Measurements from ENCODE around the gene GUCY2D.
"Not testable (repeated sequence)": the region's sequence is repeated elsewhere in the genome, so short reads cannot be mapped to it uniquely, and the experiment has no call there.

The GUCY2D gene

DNA sequence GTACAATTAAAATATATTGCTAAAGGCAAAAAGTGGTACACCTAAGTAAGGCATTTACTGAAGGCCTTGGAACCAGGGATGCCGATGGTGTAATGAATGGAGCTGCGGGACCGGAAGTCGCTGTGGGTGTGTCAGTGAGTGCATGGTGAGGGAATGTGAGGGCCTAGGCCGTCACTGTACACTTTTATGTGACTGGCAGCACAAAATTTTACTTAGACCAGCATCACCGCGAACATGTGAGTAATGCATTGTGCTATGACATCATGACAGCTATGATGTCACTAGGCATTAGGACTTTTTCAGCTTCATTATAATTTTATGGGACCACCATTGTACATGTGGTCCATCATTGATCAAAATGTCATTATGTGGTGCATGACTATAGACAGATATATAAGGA lies 51.2 kb downstream of the GUCY2D start:
- H3K27me3 ChIP-seq (ENCODE audit: control insufficient read depth in 5 of 5, insufficient read depth in 4 of 5, low read length in 5 of 5) = no peaks in the 10 kb centered on the region
- H3K4me3 ChIP-seq (ENCODE audit: low read depth in 1 of 5, low read length in 5 of 5) = no peak overlapping the region
- no peaks in the 10 kb centered on the region for H3K9me3 ChIP-seq (ENCODE audit: control insufficient read depth in 5 of 5, low read length in 5 of 5)
- H3K36me3 ChIP-seq (ENCODE audit: control insufficient read depth in 5 of 5, insufficient read depth in 5 of 5, low read length in 5 of 5) = no peaks in the 10 kb centered on the region
- H3K27ac ChIP-seq (ENCODE audit: low read depth, low read length) = no peak overlapping the region
- H3K9ac ChIP-seq (ENCODE audit: low read length in 5 of 5) = no peak overlapping the region
- peaks cover 2 to 19% (median 13%) of the 10 kb centered on the region in 5 donors for H3K4me1 ChIP-seq (ENCODE audit: control insufficient read depth in 5 of 5, insufficient read depth in 5 of 5, low read length in 5 of 5)

DNA sequence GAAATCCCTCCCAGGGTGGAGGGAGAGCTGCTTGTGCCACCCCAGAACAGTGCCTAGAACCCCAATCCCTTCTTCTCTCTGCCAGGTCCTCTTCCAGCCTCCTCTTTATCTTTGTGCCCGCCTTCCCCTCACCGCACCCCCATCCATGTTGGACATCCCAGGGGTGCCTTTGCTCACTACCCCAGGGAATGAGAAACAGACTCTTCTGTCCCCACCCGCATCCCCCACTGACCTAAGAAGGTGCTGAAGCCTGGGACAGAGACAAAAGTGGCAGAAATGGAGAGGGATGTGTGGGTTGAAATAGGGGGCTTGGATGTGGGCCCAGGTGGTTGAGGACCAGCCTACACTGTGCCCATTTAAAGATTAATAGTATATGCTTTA lies 53.4 kb downstream of the GUCY2D start:
- Histone ChIP-seq H3K9me3 (ENCODE audit: control insufficient read depth in 5 of 5, low read length in 5 of 5) (no peaks in the 10 kb centered on the region), H3K27me3 (ENCODE audit: control insufficient read depth in 5 of 5, insufficient read depth in 4 of 5, low read length in 5 of 5) (peaks cover under 1 to 10% (median 6%) of the 10 kb centered on the region in 5 donors), H3K27ac (ENCODE audit: low read depth, low read length) (no peak overlapping the region), H3K9ac (ENCODE audit: low read length in 5 of 5) (peak overlapping the region in 2 of 5 donors; percentile 6 to 7), H3K4me1 (ENCODE audit: control insufficient read depth in 5 of 5, insufficient read depth in 5 of 5, low read length in 5 of 5) (peaks cover 2 to 19% (median 13%) of the 10 kb centered on the region in 5 donors), H3K36me3 (ENCODE audit: control insufficient read depth in 5 of 5, insufficient read depth in 5 of 5, low read length in 5 of 5) (no peaks in the 10 kb centered on the region), H3K4me3 (ENCODE audit: low read depth in 1 of 5, low read length in 5 of 5) (no peak overlapping the region)

DNA sequence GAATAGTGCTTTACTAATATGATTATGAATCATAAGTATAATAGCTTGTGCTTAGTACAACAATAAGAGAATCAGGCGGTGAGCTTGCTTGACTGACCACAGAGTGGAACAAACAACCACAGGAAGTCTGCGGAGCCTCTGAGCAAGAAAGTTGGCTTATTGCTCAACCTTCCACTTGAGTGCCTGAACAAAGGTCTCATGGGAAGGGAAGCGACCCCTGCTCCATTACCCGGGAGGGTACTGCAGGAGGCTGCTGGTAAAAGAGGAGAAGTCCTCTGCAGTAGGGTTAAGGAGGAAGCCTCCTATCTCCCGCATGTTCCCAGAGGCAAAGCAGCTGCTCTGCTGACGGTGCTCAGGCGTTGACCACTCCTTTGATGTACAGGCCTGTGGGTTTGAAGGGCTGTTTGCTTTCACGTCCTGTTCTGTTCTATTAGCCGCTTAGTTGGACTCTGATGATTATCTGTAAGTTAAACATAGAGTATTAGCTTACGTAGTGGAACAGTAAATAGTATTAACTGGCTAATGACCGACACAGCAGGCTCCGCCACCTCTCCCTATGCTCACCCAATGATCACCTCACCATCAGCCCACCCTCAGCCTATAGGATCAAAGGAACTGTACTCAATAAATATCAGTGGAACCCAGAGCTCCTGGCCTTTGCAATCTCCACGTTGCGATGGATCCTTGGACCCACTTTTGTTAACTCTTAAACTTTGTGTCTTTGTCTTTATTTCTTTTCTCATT lies 54.0 kb downstream of the GUCY2D start:
- no peak overlapping the region for H3K4me3 ChIP-seq (ENCODE audit: low read depth in 1 of 5, low read length in 5 of 5)

DNA sequence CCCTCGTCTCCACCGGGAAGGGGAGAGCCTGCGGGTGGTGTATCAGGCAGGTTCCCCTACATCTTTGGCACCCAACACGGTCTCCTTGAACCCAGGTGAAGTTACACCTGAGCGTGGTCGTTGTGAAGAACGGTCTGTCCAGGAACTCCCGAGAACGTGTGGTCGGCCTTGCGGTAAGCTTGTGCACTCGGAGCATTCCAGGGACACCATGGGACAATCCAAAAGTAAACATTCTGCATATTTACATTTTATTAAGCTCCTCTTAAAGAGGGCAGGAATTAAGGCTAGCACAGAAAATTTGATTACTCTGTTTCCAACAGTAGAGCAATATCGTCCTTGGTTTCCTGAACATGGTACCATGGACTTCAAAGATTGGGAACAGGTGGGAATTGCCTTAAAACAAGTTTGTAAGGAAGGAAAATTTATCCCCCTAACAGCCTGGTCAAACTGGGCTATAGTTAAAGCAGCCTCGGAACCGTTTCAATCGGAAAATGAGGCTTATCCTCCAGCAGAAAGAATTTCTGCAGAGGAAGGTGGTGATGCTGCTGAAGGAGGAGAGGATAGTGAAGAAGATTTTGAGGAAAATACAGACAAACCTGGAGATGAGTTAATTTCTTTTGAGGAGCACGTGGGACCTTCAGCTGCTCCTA lies 54.7 kb downstream of the GUCY2D start:
- H3K36me3 ChIP-seq (ENCODE audit: control insufficient read depth in 5 of 5, insufficient read depth in 5 of 5, low read length in 5 of 5) = no peaks in the 10 kb centered on the region
- H3K9ac ChIP-seq (ENCODE audit: low read length in 5 of 5) = no peak overlapping the region
- H3K27me3 ChIP-seq (ENCODE audit: control insufficient read depth in 5 of 5, insufficient read depth in 4 of 5, low read length in 5 of 5) = peaks cover 3 to 14% (median 7%) of the 10 kb centered on the region in 5 donors
- H3K27ac ChIP-seq (ENCODE audit: low read depth, low read length) = no peak overlapping the region
- no peak overlapping the region for H3K4me3 ChIP-seq (ENCODE audit: low read depth in 1 of 5, low read length in 5 of 5)
- H3K9me3 ChIP-seq (ENCODE audit: control insufficient read depth in 5 of 5, low read length in 5 of 5) = no peaks in the 10 kb centered on the region
- peaks cover 2 to 19% (median 13%) of the 10 kb centered on the region in 5 donors for H3K4me1 ChIP-seq (ENCODE audit: control insufficient read depth in 5 of 5, insufficient read depth in 5 of 5, low read length in 5 of 5)

More for the DNA sequence above, 54.0 kb downstream of the GUCY2D start:
- no peak overlapping the region for H3K27ac ChIP-seq (ENCODE audit: low read depth, low read length)
- H3K9ac ChIP-seq (ENCODE audit: low read length in 5 of 5) = peak overlapping the region in 1 of 5 donors; percentile 7
- H3K4me1 ChIP-seq (ENCODE audit: control insufficient read depth in 5 of 5, insufficient read depth in 5 of 5, low read length in 5 of 5) = peaks cover 2 to 19% (median 13%) of the 10 kb centered on the region in 5 donors
- no peaks in the 10 kb centered on the region for H3K36me3 ChIP-seq (ENCODE audit: control insufficient read depth in 5 of 5, insufficient read depth in 5 of 5, low read length in 5 of 5)
- peaks cover 3 to 13% (median 7%) of the 10 kb centered on the region in 5 donors for H3K27me3 ChIP-seq (ENCODE audit: control insufficient read depth in 5 of 5, insufficient read depth in 4 of 5, low read length in 5 of 5)
- no peaks in the 10 kb centered on the region for H3K9me3 ChIP-seq (ENCODE audit: control insufficient read depth in 5 of 5, low read length in 5 of 5)

DNA sequence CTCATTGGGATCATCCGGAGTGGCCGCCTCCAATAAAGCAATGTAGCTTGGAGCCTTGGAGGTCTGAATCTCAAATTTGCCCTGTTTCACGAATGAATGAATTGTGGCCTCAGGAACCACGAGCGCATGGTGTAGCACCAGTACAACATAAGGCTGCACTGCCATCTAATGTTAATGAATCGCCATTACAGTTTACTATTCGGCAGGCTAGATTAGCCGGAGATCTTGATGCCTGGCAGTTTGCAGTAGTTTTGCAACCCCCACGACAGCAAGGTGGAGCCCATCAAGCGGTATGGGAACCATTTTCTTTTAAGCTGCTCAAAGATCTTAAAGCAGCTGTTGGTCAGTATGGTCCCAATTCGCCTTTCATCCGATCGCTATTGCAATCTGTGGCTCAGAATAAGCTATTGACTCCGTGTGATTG lies 55.3 kb downstream of the GUCY2D start:
- peaks cover 7 to 20% (median 11%) of the 10 kb centered on the region in 5 donors for H3K27me3 ChIP-seq (ENCODE audit: control insufficient read depth in 5 of 5, insufficient read depth in 4 of 5, low read length in 5 of 5)
- H3K27ac ChIP-seq (ENCODE audit: low read depth, low read length) = no peak overlapping the region
- no peak overlapping the region for H3K9ac ChIP-seq (ENCODE audit: low read length in 5 of 5)
- peaks cover 2 to 19% (median 13%) of the 10 kb centered on the region in 5 donors for H3K4me1 ChIP-seq (ENCODE audit: control insufficient read depth in 5 of 5, insufficient read depth in 5 of 5, low read length in 5 of 5)
- no peaks in the 10 kb centered on the region for H3K36me3 ChIP-seq (ENCODE audit: control insufficient read depth in 5 of 5, insufficient read depth in 5 of 5, low read length in 5 of 5)
- H3K9me3 ChIP-seq (ENCODE audit: control insufficient read depth in 5 of 5, low read length in 5 of 5) = no peaks in the 10 kb centered on the region
- H3K4me3 ChIP-seq (ENCODE audit: low read depth in 1 of 5, low read length in 5 of 5) = no peak overlapping the region

DNA sequence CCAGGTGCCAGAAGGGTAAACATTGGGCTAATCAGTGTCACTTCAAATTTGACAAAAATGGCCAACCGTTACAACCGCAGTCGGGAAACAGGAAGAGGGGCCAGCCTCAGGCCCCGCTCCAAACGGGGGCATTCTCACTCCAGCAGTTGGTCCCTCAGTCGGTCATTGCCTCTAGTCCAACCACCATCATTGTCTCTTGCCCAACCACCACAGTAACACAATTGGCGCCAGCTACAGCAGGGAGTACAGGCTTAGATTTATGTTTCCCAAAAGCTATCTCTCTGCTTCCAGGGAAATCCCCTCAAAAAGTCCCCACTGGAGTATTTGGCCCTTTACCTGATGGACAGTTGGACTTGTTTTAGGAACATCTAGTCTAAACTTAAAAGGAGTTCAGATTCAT lies 56.7 kb downstream of the GUCY2D start:
- no peaks in the 10 kb centered on the region for H3K36me3 ChIP-seq (ENCODE audit: control insufficient read depth in 5 of 5, insufficient read depth in 5 of 5, low read length in 5 of 5)
- H3K27ac ChIP-seq (ENCODE audit: low read depth, low read length) = no peak overlapping the region
- H3K9ac ChIP-seq (ENCODE audit: low read length in 5 of 5) = no peak overlapping the region
- peaks cover 2 to 19% (median 15%) of the 10 kb centered on the region in 5 donors for H3K4me1 ChIP-seq (ENCODE audit: control insufficient read depth in 5 of 5, insufficient read depth in 5 of 5, low read length in 5 of 5)
- peaks cover 14 to 30% (median 17%) of the 10 kb centered on the region in 5 donors for H3K27me3 ChIP-seq (ENCODE audit: control insufficient read depth in 5 of 5, insufficient read depth in 4 of 5, low read length in 5 of 5)
- no peaks in the 10 kb centered on the region for H3K9me3 ChIP-seq (ENCODE audit: control insufficient read depth in 5 of 5, low read length in 5 of 5)
- H3K4me3 ChIP-seq (ENCODE audit: low read depth in 1 of 5, low read length in 5 of 5) = no peak overlapping the region

DNA sequence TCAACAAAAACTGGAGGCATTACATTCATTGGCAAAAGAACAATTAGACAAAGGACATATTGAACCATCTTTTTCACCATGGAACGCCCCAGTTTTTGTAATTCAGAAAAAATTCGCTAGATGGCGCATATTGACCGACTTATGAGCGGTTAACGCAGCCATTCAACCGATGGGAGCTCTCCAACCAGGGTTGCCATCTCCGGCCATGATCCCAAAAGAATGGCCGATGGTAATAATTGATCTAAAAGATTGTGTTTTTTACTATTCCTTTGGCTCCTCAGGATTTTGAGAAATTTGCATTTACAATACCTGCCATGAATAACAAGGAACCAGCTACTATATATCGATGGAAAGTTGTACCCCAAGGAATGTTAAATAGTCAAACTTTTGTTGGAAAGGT lies 57.9 kb downstream of the GUCY2D start:
- Histone ChIP-seq H3K4me1 (ENCODE audit: control insufficient read depth in 5 of 5, insufficient read depth in 5 of 5, low read length in 5 of 5) (peaks cover 2 to 19% (median 15%) of the 10 kb centered on the region in 5 donors), H3K27ac (ENCODE audit: low read depth, low read length) (no peak overlapping the region), H3K27me3 (ENCODE audit: control insufficient read depth in 5 of 5, insufficient read depth in 4 of 5, low read length in 5 of 5) (peaks cover 23 to 38% (median 25%) of the 10 kb centered on the region in 5 donors), H3K4me3 (ENCODE audit: low read depth in 1 of 5, low read length in 5 of 5) (no peak overlapping the region), H3K9ac (ENCODE audit: low read length in 5 of 5) (no peak overlapping the region), H3K9me3 (ENCODE audit: control insufficient read depth in 5 of 5, low read length in 5 of 5) (no peaks in the 10 kb centered on the region), H3K36me3 (ENCODE audit: control insufficient read depth in 5 of 5, insufficient read depth in 5 of 5, low read length in 5 of 5) (no peaks in the 10 kb centered on the region)

DNA sequence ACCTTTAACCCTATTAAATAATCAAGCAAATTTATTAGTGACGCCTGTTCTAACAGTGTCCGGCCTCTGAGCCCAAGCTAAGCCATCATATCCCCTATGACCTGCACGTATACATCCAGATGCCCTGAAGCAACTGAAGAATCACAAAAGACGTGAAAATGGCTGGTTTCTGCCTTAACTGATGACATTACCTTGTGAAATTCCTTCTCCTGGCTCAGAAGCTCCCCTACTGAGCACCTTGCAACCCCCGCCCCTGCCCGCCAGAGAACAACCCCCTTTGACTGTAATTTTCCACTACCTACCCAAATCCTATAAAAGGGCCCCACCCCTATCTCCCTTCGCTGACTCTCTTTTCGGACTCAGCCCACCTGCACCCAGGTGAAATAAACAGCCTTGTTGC lies 59.4 kb downstream of the GUCY2D start:
- not testable (repeated sequence) for H3K4me1 ChIP-seq (ENCODE audit: control insufficient read depth in 5 of 5, insufficient read depth in 5 of 5, low read length in 5 of 5); H3K36me3 ChIP-seq (ENCODE audit: control insufficient read depth in 5 of 5, insufficient read depth in 5 of 5, low read length in 5 of 5); H3K9me3 ChIP-seq (ENCODE audit: control insufficient read depth in 5 of 5, low read length in 5 of 5); H3K27ac ChIP-seq (ENCODE audit: low read depth, low read length); H3K4me3 ChIP-seq (ENCODE audit: low read depth in 1 of 5, low read length in 5 of 5); H3K9ac ChIP-seq (ENCODE audit: low read length in 5 of 5)
- H3K27me3 ChIP-seq (ENCODE audit: control insufficient read depth in 5 of 5, insufficient read depth in 4 of 5, low read length in 5 of 5) = peaks cover 23 to 38% (median 25%) of the 10 kb centered on the region in 5 donors

DNA sequence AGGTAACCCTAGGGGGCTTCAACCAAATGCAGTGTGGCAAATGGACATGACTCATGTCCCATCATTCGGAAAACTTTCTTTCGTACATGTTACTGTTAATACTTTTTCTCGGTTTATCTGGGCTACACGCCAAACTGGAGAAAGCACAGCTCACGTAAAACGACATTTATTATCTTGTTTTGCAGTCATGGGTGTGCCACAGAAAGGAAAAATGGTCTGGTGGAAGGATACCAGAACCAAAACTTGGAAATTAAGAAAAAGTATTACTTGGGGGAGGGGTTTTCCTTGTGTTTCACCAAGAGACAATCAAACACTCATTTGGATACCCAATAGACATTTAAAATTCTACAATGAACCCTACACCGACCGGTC lies 60.0 kb downstream of the GUCY2D start:
- Histone ChIP-seq H3K4me3 (ENCODE audit: low read depth in 1 of 5, low read length in 5 of 5) (no peak overlapping the region), H3K9me3 (ENCODE audit: control insufficient read depth in 5 of 5, low read length in 5 of 5) (no peaks in the 10 kb centered on the region), H3K4me1 (ENCODE audit: control insufficient read depth in 5 of 5, insufficient read depth in 5 of 5, low read length in 5 of 5) (peaks cover 0 to 5% (median 0%) of the 10 kb centered on the region in 5 donors), H3K27ac (ENCODE audit: low read depth, low read length) (no peak overlapping the region), H3K27me3 (ENCODE audit: control insufficient read depth in 5 of 5, insufficient read depth in 4 of 5, low read length in 5 of 5) (peaks cover 23 to 38% (median 25%) of the 10 kb centered on the region in 5 donors), H3K36me3 (ENCODE audit: control insufficient read depth in 5 of 5, insufficient read depth in 5 of 5, low read length in 5 of 5) (no peaks in the 10 kb centered on the region), H3K9ac (ENCODE audit: low read length in 5 of 5) (no peak overlapping the region)

DNA sequence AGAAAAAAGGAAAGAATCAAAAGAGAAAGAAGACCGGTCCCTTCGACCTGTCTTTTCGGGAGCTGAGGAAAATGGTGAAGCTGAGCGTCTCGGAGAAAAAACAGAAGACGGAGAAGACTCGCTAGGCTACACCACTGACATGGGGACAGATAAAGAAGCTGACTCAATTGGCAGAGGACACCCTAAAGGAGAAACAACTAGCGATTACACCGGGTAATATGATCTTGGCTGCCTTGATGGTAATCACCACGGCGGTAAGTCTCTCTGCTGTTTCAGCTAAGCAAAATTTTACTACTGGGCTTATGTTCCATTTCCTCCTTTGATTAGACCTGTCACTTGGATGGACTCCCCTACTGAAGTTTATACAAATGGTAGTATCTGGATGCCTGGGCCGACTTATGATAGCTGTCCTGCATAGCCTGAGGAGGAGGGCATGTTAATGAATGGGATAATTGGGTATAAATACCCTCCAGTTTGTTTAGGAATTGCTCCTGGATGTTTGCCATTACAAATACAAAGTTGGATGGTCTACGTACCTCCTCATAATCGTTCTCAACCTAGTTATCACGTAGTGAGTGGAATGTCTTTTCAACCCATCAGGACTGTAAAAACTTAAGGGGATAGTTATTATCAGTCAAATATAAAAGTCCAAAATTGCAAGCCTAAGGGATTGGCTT lies 60.5 kb downstream of the GUCY2D start:
- H3K4me3 ChIP-seq (ENCODE audit: low read depth in 1 of 5, low read length in 5 of 5) = no peak overlapping the region
- H3K9ac ChIP-seq (ENCODE audit: low read length in 5 of 5) = no peak overlapping the region
- H3K27me3 ChIP-seq (ENCODE audit: control insufficient read depth in 5 of 5, insufficient read depth in 4 of 5, low read length in 5 of 5) = peaks cover 23 to 38% (median 25%) of the 10 kb centered on the region in 5 donors

More for the DNA sequence above, 60.5 kb downstream of the GUCY2D start:
- Histone ChIP-seq H3K4me1 (ENCODE audit: control insufficient read depth in 5 of 5, insufficient read depth in 5 of 5, low read length in 5 of 5) (peaks cover 0 to 4% (median 0%) of the 10 kb centered on the region in 5 donors), H3K36me3 (ENCODE audit: control insufficient read depth in 5 of 5, insufficient read depth in 5 of 5, low read length in 5 of 5) (no peaks in the 10 kb centered on the region), H3K27ac (ENCODE audit: low read depth, low read length) (no peak overlapping the region), H3K9me3 (ENCODE audit: control insufficient read depth in 5 of 5, low read length in 5 of 5) (no peaks in the 10 kb centered on the region)
